Pancreas (tissue), 10 donors: ENCODE measurements around the gene SLC66A3. TPM values are rescaled to one million over a fixed set of nuclear protein-coding genes. Genes with fewer than 3 reads are reported as not detected.

Source experiments
- ATAC-seq, 4 donors: fragments of 200-7000 bp; cut with Tn5 transposase; one replicate each; pipeline versions ENCODE4 v1.8.0 to v1.9.1; 2020; ENCODE audit warnings: mild to moderate bottlenecking in 4 of 4, moderate library complexity in 4 of 4
- DNase-seq, 6 donors: peaks; one replicate each; pipeline ENCODE4 v3.0.0-alpha.2; 2020
- FAIRE-seq: peaks from 2 replicates; lab custom pipeline; 2012; peaks lifted over from hg19 to GRCh38; lab: Jason Lieb, UNC
- H3K27ac ChIP-seq, 4 donors: fragments of 200-600 bp; sonication (generic); 1 replicate in 3 of 4; 2 replicates in 1 of 4; pipeline versions ENCODE4 v1.5.0 to v1.8.0; 2020
- H3K27me3 ChIP-seq, 4 donors: fragments of 200-600 bp; one replicate each; pipeline ENCODE4 v1.8.0; 2021
- H3K36me3 ChIP-seq, 3 donors: fragments of 200-600 bp; sonication (generic) in 1 of 3; one replicate each; pipeline versions ENCODE4 v1.5.0 to v1.8.0; 2020 to 2021
- H3K4me1 ChIP-seq, 3 donors: fragments of 200-600 bp; one replicate each; pipeline ENCODE4 v1.8.0; 2021
- H3K4me3 ChIP-seq, 4 donors: fragments of 200-600 bp; sonication (generic) in 2 of 4; one replicate each; pipeline versions ENCODE4 v1.5.0 to v1.8.0; 2020 to 2021
- H3K9me3 ChIP-seq, 4 donors: fragments of 200-600 bp; one replicate each; pipeline ENCODE4 v1.8.0; 2021
- WGBS, 2 donors: extraction: QIAGEN DNeasy Blood & Tissue Kit; methylation state at CpG; one replicate each; pipeline ENCODE4 v1.1.7; 2013; 5-methylcytosine and 5-hydroxymethylcytosine counted together
- intact Hi-C, 3 donors: fragments of 100-400 bp; cut with DNase I; formaldehyde crosslinking; loops; one replicate each; pipeline versions ENCODE4 v1.11.1 to v1.14.2; 2022
- polyA plus RNA-seq, 2 donors: library from polyadenylated mRNA; stranded (reverse); fragments of 200-250 nt; gene quantifications; one replicate each; pipeline ENCODE4 v1.2.3, GENCODE V29; 2013
- total RNA-seq, 6 donors: library from RNA; stranded (reverse); fragmentation: NEBNext Ultra II Directional in 4 of 6; extraction: Animal tissue kit (Norgen Biotek cat#: 25700) in 4 of 6; gene quantifications; one replicate each; pipeline versions ENCODE4 v1.2.1 to v1.2.4, GENCODE V29; 2021 to 2023
- TF ChIP-seq, protein P1 (sequence below), 4 donors: fragments of 200-600 bp; sonication (generic) in 3 of 4; IDR thresholded peaks; one replicate each; pipeline versions ENCODE4 v1.5.0 to v1.8.0; 2021; ENCODE audit warnings: antibody characterized with exemption in 4 of 4
- donor health status: healthy with polysubstance abuse.
- donor health status: DM: no; HTN: no; CAD: no; lungs with moderate emphysema.
- donor health status: DM: no; HTN: no; CAD: no.
- donor health status: control.
- donor health status: control.
- donor health status: Bipolar disorder and iron deficiency.
- donor health status: DM: yes; HTN: yes; CAD: no.
- donor health status: DM: no; HTN: no; CAD: no.
- donor health status: DM: no; HTN: no; CAD: no.
- donor health status: DM: yes; HTN: yes; CAD: no.

Gene SLC66A3
- total and polyA plus RNA-seq, 8 donors, result 11.1 to 26.5 (median 18.3) TPM

DNA sequence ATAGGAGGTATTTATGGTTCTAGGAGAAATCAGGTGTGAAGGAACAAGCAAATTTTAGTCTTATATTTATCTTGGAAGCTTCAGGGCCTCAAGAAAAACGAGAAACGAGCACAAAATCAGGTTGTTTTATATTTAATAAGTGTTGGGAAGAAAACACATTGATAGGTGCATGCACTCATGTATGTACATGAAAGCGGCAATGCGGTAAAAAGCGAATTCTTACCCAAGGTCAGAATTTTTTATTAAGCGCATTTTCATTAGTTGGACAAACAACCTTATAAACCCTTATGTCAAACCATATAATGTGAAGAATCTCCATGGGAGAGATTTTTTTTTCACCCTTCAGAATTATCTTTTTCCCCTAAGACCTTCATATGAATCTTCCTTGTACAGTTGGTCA, 25.4 kb downstream of the SLC66A3 start:
- DNase-seq (no peak), ATAC-seq (no peak), FAIRE-seq (no peak)
- H3K27ac ChIP-seq, result no peak overlapping the region
- H3K27me3 ChIP-seq, result no peaks in the 10 kb centered on the region
- intact Hi-C loops, result no loop called here
- no peaks in the 10 kb centered on the region for H3K9me3 ChIP-seq
- H3K4me3 ChIP-seq, result no peak overlapping the region
- TF ChIP-seq, protein P1, sequence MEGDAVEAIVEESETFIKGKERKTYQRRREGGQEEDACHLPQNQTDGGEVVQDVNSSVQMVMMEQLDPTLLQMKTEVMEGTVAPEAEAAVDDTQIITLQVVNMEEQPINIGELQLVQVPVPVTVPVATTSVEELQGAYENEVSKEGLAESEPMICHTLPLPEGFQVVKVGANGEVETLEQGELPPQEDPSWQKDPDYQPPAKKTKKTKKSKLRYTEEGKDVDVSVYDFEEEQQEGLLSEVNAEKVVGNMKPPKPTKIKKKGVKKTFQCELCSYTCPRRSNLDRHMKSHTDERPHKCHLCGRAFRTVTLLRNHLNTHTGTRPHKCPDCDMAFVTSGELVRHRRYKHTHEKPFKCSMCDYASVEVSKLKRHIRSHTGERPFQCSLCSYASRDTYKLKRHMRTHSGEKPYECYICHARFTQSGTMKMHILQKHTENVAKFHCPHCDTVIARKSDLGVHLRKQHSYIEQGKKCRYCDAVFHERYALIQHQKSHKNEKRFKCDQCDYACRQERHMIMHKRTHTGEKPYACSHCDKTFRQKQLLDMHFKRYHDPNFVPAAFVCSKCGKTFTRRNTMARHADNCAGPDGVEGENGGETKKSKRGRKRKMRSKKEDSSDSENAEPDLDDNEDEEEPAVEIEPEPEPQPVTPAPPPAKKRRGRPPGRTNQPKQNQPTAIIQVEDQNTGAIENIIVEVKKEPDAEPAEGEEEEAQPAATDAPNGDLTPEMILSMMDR (IDR thresholded peaks at IDR 0.05), result no peak
- H3K4me1 ChIP-seq, result no peaks in the 10 kb centered on the region
- H3K36me3 ChIP-seq, result no peaks in the 10 kb centered on the region
- 84 to 85% methylated on average over 6 of the region's 6 CpGs for WGBS, 2 donors

DNA sequence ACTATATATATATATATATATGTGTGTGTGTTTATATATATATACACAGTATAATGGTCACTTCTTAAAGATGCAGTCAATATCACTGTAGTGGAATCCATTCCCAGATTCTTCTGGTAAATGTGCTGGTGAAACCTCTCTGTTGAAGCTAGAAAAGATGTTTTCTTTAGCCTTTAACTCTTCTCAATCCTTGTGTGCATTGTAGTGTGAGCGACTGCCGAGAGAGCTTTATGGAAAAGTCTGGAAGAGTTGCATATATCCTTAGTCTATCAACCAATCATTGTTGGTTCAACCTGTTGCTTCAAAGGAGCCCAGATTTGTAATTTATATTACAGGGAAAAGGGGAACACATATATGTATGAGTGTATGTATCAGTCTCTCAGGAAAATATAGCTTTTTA, 27.7 kb downstream of the SLC66A3 start:
- H3K9me3 ChIP-seq, result no peaks in the 10 kb centered on the region
- TF ChIP-seq, protein P1 (IDR thresholded peaks at IDR 0.05), result no peak
- no peaks in the 10 kb centered on the region for H3K27me3 ChIP-seq
- no peak for FAIRE-seq
- DNase-seq, result no peak
- H3K4me3 ChIP-seq, result no peak overlapping the region
- no peaks in the 10 kb centered on the region for H3K4me1 ChIP-seq
- no peak for ATAC-seq
- H3K27ac ChIP-seq, result no peak overlapping the region
- 94 to 98% methylated on average over 2 of the region's 2 CpGs for WGBS, 2 donors
- H3K36me3 ChIP-seq, result no peaks in the 10 kb centered on the region
- intact Hi-C loops, result no loop called here

- Histone ChIP-seq H3K4me3 (no peak overlapping the region), H3K9me3 (no peaks in the 10 kb centered on the region), H3K27me3 (no peaks in the 10 kb centered on the region), H3K4me1 (no peaks in the 10 kb centered on the region), H3K27ac (no peak overlapping the region), H3K36me3 (peaks cover 0 to under 1% (median 0%) of the 10 kb centered on the region in 3 donors)
- TF ChIP-seq, protein P1 (IDR thresholded peaks at IDR 0.05), result no peak
- ATAC-seq, result no peak
- FAIRE-seq, result no peak
- 91 to 94% methylated on average over 6 of the region's 6 CpGs for WGBS, 2 donors
- intact Hi-C loops, result no loop called here
- DNase-seq, result no peak
Measured at GRCh38 chr2:11186145-11186544, 30.9 kb downstream of the SLC66A3 start.

DNA sequence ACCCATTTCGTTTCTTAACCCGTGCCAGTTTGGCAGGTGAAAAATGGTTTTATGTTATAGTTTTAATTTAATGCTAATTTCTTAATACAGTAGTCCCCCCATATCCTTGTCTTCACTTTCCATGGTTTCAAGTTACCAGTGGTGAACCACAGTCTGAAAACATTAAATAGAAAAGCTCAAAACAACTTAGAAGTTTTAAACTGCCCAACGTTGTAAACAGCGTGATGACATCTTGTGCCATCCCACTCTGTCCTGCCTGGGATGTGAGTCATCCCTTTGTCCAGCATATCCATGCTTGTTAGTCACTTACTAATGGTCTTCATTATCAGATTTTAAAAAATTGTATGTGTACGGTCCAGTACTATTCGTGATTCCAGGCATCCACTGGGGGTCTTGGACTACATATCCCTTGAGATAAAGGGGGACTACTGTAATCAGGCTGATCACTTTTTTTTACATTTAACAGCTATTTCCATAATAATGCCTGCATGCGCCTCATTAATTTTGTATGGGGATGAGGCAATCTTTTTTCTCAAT, 31.9 kb downstream of the SLC66A3 start:
- H3K4me3 ChIP-seq, result no peak overlapping the region
- H3K4me1 ChIP-seq, result no peaks in the 10 kb centered on the region
- H3K36me3 ChIP-seq, result peaks cover 0 to 11% (median 0%) of the 10 kb centered on the region in 3 donors
- intact Hi-C loops, result no loop called here
- H3K27me3 ChIP-seq, result no peaks in the 10 kb centered on the region
- ATAC-seq (no peak), DNase-seq (no peak), FAIRE-seq (no peak)
- 90 to 91% methylated on average over 7 of the region's 7 CpGs for WGBS, 2 donors
- TF ChIP-seq, protein P1 (IDR thresholded peaks at IDR 0.05), result no peak
- H3K27ac ChIP-seq, result no peak overlapping the region
- H3K9me3 ChIP-seq, result no peaks in the 10 kb centered on the region

DNA sequence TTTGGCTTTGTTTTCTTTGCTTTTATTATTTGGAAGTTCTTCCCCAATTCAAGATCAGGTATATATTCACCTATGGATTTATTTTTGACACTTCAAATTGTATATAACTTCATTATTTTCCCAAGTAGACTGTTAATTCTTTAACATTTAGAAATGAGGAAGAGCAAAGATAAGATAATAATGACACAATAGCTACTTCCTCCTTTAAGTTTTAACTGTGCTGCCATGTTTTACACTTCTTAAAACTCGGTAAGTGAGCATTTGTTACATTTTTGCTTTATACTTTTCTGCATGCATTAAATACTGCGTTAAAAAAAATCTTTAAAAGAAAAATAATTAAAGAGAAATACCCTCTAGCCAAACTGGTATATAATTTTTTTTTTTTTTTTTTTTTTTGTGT, 32.5 kb downstream of the SLC66A3 start:
- FAIRE-seq, result no peak
- Histone ChIP-seq H3K9me3 (no peaks in the 10 kb centered on the region), H3K4me3 (no peak overlapping the region), H3K36me3 (peaks cover 0 to 16% (median 0%) of the 10 kb centered on the region in 3 donors), H3K27ac (no peak overlapping the region), H3K27me3 (no peaks in the 10 kb centered on the region), H3K4me1 (no peaks in the 10 kb centered on the region)
- no peak for DNase-seq
- ATAC-seq, result no peak
- WGBS, 2 donors, result 97 to 99% methylated on average over 2 of the region's 2 CpGs
- TF ChIP-seq, protein P1 (IDR thresholded peaks at IDR 0.05), result no peak
- intact Hi-C loops, result no loop called here
